Measurements from ENCODE around the gene EXOC8. TPM values are rescaled to one million over a fixed set of nuclear protein-coding genes. Genes with fewer than 3 reads are reported as not detected.

EXOC8 gene
- total and polyA plus RNA-seq, 2 of the 13 experiments (the other 11 are each of a cell fraction or from before 2014, with no cell fraction given), result 2.1 to 7.9 TPM

- TF ChIP-seq PAX8 (CRISPR knock-in tag; IDR thresholded peaks at IDR 0.05; ENCODE audit: borderline replicate concordance) (peak; percentile 92; the same call in 1 of the 2 replicates), PATZ1 (CRISPR knock-in tag; IDR thresholded peaks at IDR 0.05) (0 out of 2 replicates have a peak, but pooled peaks have one; percentile 3), ZNF383 (CRISPR knock-in tag; IDR thresholded peaks at IDR 0.05; ENCODE audit: borderline replicate concordance) (0 out of 2 replicates have a peak, but pooled peaks have one; percentile 78), FOXC1 (CRISPR knock-in tag; IDR thresholded peaks at IDR 0.05; ENCODE audit: borderline replicate concordance) (peak; percentile 83; the same call in 1 of the 2 replicates), NFIC (IDR thresholded peaks at IDR 0.05; ENCODE audit: low read length) (no peak), KDM2A (CRISPR knock-in tag; IDR thresholded peaks at IDR 0.05; ENCODE audit: borderline replicate concordance, low read depth) (peak; percentile 21; the same call in 1 of the 2 replicates), SOX13 (IDR thresholded peaks at IDR 0.05) (no peak), SOX13 (CRISPR knock-in tag; conservative IDR thresholded peaks at IDR 0.05 in 1 of 2, IDR thresholded peaks at IDR 0.05 in 1 of 2) (0 out of 4 replicates have a peak, but pooled peaks of 1 of the 2 experiments have one; percentile 5), CENPBD1 (CRISPR knock-in tag; IDR thresholded peaks at IDR 0.05; ENCODE audit: borderline replicate concordance, low read depth) (no peak), ZMYM3 (CRISPR knock-in tag; IDR thresholded peaks at IDR 0.05) (no peak), PHF21A (CRISPR knock-in tag; IDR thresholded peaks at IDR 0.05) (peak; percentile 70; the same call in 1 of the 2 replicates), ZFX (CRISPR knock-in tag; IDR thresholded peaks at IDR 0.05; ENCODE audit: low read depth) (peak; percentile 65), LCORL (IDR thresholded peaks at IDR 0.05) (no peak), LCORL (CRISPR knock-in tag; IDR thresholded peaks at IDR 0.05) (peak; percentile 56; the same call in 1 of the 2 replicates), ELF1 (CRISPR knock-in tag; IDR thresholded peaks at IDR 0.05) (peak; percentile 100), NONO (IDR thresholded peaks at IDR 0.05) (no peak), NONO (CRISPR knock-in tag; conservative IDR thresholded peaks at IDR 0.05) (peak; percentile 37; the same call in 1 of the 2 replicates), MEIS2 (CRISPR knock-in tag; IDR thresholded peaks at IDR 0.05) (0 out of 2 replicates have a peak, but pooled peaks have one; percentile 12), ZNF335 (CRISPR knock-in tag; IDR thresholded peaks at IDR 0.05) (peak; percentile 84), POLR2G (IDR thresholded peaks at IDR 0.05; ENCODE audit: low read depth, low read length) (peak; percentile 77), ZSCAN21 (CRISPR knock-in tag; IDR thresholded peaks at IDR 0.05; ENCODE audit: borderline replicate concordance) (peak; percentile 60; the same call in 1 of the 2 replicates), SOX6 (IDR thresholded peaks at IDR 0.05) (no peak), SOX6 (CRISPR knock-in tag; IDR thresholded peaks at IDR 0.05) (peak; percentile 57; the same call in 1 of the 2 replicates), ZBTB42 (CRISPR knock-in tag; IDR thresholded peaks at IDR 0.05) (peak; percentile 55), RAD51 (IDR thresholded peaks at IDR 0.05; ENCODE audit: borderline replicate concordance) (no peak), TSC22D2 (CRISPR knock-in tag; IDR thresholded peaks at IDR 0.05; ENCODE audit: borderline replicate concordance) (peak; percentile 39; the same call in 1 of the 2 replicates), YEATS2 (CRISPR knock-in tag; IDR thresholded peaks at IDR 0.05; ENCODE audit: borderline replicate concordance) (peak; percentile 87), ZZZ3 (CRISPR knock-in tag; IDR thresholded peaks at IDR 0.05; ENCODE audit: borderline replicate concordance) (peak; percentile 61; the same call in 1 of the 2 replicates), SPEN (CRISPR knock-in tag; IDR thresholded peaks at IDR 0.05; ENCODE audit: low read depth) (peak; percentile 90; the same call in 1 of the 2 replicates), SRY (CRISPR knock-in tag; IDR thresholded peaks at IDR 0.05) (0 out of 2 replicates have a peak, but pooled peaks have one; percentile 15)
These were observed at the start of gene EXOC8 (continued) for GRCh38 chr1:231337472-231338269.

All from HepG2 (cell line).